Stimulated activated naive CD4-positive, alpha-beta T cell (primary cell): ENCODE results near the gene PDZRN4.

Experiments used
- DNase-seq, 6 experiments: peaks; one replicate each; lab custom pipeline; 2025; lab: John Stamatoyannopoulos, UW

The PDZRN4 gene

DNA sequence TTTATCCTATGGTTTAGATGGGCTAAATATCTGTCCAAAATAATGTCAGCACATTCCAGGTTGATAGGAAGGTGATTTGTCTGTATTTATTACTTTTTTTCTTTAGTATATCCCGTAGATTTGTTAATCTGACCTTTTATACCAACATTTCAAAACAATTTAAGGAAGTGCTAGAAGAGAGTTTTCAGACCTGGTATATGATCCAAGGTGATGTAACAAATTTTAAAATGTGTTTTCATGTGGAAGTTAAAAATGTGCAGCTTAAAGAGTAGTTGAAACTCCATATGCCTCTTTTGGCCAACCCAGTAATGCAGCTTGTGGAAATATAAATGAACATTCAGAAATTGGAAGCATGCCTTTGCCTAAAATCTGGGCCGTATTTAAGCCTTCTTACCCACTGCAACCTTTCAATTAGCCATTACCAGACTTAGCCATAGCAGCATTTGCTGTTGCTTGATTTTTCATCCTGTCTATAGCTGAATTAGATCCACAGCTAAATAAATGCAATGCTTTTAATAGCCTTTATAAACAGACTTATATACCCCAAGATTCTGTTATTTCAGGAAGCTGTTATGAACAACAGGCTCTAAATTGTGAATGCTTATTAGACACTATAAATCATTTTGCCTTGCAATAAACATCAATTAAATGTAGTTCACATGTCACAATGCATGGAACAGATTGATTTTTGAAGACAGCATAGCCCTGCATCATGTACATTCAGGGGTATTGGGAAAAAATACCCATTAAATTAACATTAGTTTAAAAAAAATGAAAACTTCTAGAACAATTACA is 271.2 kb downstream of the PDZRN4 start:
- DNase-seq = no peak

DNA sequence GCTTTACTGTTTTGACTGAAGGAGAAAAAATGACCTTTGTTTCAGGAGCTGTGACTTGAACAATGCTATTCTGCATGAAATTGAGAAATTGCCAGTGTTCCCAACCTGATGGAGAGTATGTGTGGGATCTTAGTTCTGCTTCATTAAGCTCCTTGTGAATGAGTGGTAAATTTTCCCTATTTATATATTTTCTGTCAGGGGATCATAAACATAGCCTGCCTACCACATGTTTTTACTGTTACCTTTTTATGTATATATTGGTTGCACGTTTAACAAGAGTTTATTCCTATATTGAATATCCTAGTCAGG is 271.7 kb downstream of the PDZRN4 start:
- DNase-seq = no peak

GRCh38 chr12:41460906-41461305 is 272.8 kb downstream of the PDZRN4 start:
- no peak for DNase-seq

DNA sequence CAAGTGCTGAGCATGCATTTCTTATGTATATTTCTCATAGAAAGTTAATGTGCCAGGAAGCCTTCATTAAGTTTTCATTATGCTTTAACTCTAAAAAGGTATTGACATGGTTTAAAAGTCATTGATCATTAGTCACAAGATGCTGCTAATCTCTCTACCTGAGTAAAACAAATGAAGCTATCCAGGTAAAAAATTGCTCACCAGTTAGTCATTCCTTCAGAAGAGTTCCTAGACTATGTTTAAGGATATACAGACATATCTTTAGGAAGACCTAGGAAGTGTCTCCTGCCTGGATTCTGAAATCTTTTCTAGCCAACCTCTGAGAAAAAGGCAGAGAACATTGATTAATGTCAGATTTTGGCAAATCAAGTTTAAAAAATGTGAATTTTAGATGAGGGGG is 274.2 kb downstream of the PDZRN4 start:
- no peak for DNase-seq

DNA sequence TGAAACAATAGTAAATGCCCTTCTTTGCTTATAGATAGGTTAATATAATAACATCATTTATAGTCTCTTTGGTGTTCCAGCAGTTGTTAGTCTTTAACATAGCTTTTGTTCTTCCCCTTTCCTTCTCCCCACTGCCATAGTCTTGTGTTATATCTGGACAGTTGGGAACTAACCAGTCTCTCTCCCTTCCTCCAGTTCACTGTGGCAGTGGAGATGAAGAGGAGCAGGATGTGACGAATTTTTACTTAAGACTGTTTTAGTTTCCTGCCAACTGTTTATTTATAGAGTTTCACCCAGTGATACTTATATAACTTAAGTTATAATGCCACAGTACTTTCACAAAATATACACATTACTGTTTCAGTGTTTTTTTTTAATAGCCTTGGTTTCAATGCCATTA is 277.4 kb downstream of the PDZRN4 start:
- no peak for DNase-seq

- DNase-seq = no peak
These were observed 278.2 kb downstream of the PDZRN4 start for GRCh38 chr12:41466300-41466699.

GRCh38 chr12:41466802-41467201 is 278.7 kb downstream of the PDZRN4 start:
- no peak for DNase-seq

- DNase-seq = no peak
These were observed 279.6 kb downstream of the PDZRN4 start for GRCh38 chr12:41467591-41468325.

- DNase-seq = no peak
These were observed 280.2 kb downstream of the PDZRN4 start for GRCh38 chr12:41468341-41468740.

- DNase-seq = no peak
These were observed 280.6 kb downstream of the PDZRN4 start for GRCh38 chr12:41468756-41469155.

DNA sequence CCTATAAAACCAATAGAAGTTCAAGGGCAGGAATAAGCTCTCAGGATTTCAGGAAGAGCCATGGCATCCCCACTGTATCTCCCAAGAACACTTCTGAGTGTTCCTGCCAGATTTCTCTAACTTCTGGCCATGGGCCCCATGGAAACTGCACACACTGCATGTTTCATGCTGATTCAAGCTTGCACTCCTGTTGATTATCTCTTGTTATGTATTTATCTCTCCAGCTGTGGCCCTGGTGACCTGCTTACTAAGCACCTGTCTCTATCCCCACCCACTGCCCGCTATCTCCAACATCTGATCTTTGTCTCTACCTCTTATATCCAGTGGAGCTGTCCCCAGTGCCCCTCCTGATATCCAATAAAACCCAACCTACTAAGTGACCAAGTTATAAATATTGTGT is 285.3 kb downstream of the PDZRN4 start:
- DNase-seq = no peak

- no peak for DNase-seq
These were observed 285.9 kb downstream of the PDZRN4 start for GRCh38 chr12:41474001-41474400.

- DNase-seq = no peak
These were observed 288.6 kb downstream of the PDZRN4 start for GRCh38 chr12:41476499-41477439.

- no peak for DNase-seq
These were observed 291.3 kb downstream of the PDZRN4 start for GRCh38 chr12:41479426-41479825.

DNA sequence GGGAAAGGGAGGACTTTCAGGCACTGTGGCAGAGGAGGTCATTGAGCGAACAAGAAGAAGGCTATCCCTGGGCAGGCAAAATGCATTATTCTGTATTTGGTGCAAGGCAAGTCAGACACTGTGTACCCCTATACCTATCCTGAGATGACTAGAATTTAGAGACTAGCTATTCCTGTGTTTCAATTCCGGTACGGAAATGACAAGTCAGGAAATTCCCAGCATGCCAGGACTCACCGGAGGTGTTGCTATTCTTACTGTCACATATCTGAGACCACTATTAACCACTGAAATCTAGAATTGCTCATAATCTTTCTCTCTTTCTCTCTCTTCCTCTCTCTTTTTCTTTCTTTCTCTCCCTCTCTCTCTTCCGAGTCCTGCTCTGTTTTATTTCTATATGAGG is 297.1 kb downstream of the PDZRN4 start:
- no peak for DNase-seq

DNA sequence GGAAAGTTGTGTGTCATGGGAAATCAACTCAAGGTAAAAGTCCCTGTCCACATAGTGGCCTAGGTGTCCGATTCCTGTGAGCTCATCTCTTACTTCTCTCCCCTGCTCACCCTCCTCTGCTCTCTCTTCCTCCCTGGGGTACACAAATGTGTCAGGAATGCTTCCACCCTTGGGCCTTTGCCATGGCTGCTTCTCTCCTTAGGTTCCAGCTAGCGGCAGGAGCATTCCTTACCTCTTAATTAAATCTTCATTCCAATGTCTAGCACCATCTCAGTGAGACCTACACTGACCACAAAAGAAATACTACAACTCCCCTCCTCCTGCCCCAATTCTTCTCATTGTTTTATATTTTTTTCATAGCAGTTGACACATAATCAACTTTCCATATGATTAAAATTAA is 298.6 kb downstream of the PDZRN4 start:
- no peak for DNase-seq

DNA sequence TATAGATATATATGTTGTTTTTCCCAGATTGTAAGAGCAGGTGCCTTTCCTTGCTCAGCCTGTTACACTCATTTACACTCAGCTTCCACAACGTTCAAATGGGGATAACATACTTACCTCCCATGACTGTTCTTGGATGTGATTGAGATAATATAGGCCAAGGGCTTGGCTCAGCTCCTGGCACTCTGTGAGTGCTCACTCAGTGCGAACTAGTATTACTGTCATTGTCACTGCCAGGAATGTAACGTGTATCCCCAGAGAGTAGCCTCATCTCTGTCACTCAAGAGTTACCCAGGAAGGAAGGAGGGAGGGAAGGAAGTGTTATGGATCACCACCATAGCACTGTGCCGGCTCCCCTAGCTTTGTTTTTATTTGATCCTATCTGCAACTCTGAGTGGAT is 307.9 kb downstream of the PDZRN4 start:
- no peak for DNase-seq

GRCh38 chr12:41497409-41497808 is 309.3 kb downstream of the PDZRN4 start:
- DNase-seq = no peak

DNA sequence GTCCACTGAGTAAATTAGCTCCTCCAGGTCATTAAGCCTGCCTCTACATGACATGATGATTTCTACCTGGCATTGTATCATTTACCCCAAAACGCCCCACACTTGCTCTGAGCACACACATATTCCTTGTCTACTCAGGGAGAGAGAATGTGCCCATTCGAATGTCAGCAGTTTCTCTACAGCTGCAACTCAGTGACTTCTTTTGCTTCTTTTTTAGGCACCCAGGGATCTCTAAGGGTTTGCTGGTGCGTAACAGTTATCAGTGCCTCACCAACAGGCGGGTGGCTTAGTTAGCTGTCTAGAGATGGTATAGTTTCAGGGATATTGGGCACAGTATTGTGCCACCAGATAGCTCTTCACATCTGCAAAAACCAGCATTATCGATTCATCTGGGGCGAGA is 316.9 kb downstream of the PDZRN4 start:
- no peak for DNase-seq

DNA sequence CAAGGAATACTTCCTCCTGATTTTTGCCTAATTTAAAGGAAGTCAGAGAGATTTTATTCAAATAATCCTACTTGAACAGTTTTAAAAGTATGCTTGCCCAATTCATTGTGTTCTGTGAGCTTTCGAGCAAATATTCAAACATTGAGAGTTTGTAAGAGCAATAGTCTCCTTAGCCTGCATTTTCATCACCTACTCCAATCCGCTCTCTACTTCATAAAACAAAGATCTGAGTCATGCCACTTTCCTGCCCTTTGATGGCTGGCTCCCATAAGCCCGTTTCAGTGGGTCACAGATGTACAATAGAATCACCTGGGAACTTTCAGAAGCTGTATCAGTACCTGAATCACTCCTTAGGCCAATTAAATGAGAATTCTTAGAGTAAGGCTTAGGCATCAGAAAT is 319.2 kb downstream of the PDZRN4 start:
- no peak for DNase-seq

- no peak for DNase-seq
These were observed 321.3 kb downstream of the PDZRN4 start for GRCh38 chr12:41509271-41510055.

GRCh38 chr12:41510470-41510869 is 322.4 kb downstream of the PDZRN4 start:
- no peak for DNase-seq
